Breast epithelium (tissue), 3 donors: Measurements from ENCODE around the gene HMX3.

Experiments used
- POLR2A ChIP-seq: fragments of 450-650 bp; IDR thresholded peaks from one replicate; pipeline ENCODE4 v1.6.1; 2016; ENCODE audit warnings: antibody characterized with exemption, mild to moderate bottlenecking, moderate library complexity
- POLR2AphosphoS5 ChIP-seq, 3 donors: sonication (generic); formaldehyde crosslinking; IDR thresholded peaks; one replicate each; pipeline ENCODE4 v1.6.1; 2017; ENCODE audit warnings: antibody characterized with exemption in 3 of 3
- TF ChIP-seq, protein P1 (sequence below), 3 donors: fragments of 450-650 bp; IDR thresholded peaks; one replicate each; pipeline ENCODE4 v1.5.1; 2016 to 2017; ENCODE audit warnings: antibody characterized with exemption in 3 of 3, mild to moderate bottlenecking in 3 of 3, moderate library complexity in 3 of 3

DNA sequence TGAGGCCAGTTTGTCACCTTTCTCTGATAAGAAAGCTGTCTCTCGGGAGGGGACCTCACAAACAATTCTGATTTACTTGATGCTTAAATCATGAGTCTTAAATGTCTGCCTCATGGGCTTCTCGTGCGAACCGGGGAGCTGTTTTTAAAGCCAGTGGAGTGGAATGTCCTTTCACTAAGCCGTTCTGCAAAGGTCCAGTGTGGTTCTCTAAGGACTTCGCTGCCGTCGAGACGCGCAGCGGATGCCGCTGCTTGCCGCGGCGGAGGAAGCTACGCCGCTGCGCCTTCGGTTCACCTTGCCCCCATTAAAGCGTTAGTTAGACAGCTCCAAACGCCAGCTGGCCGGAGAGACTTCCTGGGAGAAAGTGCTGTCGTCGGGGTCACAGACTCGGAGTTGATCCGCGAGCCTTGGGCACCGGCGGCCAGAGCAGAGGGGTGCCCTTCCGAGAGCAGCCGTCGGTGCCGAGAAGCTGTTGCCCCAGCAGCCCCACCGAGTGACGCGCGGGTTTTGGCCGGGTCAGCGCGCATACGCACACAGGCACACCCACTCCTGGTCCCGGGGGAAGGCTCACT lies 1.3 kb upstream of the HMX3 start:
- no peak for TF ChIP-seq POLR2AphosphoS5 (IDR thresholded peaks at IDR 0.05)
- no peak for TF ChIP-seq POLR2A
- TF ChIP-seq, protein P1, sequence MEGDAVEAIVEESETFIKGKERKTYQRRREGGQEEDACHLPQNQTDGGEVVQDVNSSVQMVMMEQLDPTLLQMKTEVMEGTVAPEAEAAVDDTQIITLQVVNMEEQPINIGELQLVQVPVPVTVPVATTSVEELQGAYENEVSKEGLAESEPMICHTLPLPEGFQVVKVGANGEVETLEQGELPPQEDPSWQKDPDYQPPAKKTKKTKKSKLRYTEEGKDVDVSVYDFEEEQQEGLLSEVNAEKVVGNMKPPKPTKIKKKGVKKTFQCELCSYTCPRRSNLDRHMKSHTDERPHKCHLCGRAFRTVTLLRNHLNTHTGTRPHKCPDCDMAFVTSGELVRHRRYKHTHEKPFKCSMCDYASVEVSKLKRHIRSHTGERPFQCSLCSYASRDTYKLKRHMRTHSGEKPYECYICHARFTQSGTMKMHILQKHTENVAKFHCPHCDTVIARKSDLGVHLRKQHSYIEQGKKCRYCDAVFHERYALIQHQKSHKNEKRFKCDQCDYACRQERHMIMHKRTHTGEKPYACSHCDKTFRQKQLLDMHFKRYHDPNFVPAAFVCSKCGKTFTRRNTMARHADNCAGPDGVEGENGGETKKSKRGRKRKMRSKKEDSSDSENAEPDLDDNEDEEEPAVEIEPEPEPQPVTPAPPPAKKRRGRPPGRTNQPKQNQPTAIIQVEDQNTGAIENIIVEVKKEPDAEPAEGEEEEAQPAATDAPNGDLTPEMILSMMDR (IDR thresholded peaks at IDR 0.05): no peak
